HG02938 (cell line): ENCODE results near the gene ZNF577.
"Not testable (repeated sequence)": the region's sequence is repeated elsewhere in the genome, so short reads cannot be mapped to it uniquely, and the experiment has no call there.

ENCODE experiments used
- ATAC-seq: cut with Tn5 transposase; IDR thresholded peaks from one replicate; pipeline ENCODE4 v1.9.1; 2021; ENCODE audit warnings: mild to moderate bottlenecking, moderate library complexity; ENCODE audit not compliant: unreplicated experiment

The ZNF577 gene

DNA sequence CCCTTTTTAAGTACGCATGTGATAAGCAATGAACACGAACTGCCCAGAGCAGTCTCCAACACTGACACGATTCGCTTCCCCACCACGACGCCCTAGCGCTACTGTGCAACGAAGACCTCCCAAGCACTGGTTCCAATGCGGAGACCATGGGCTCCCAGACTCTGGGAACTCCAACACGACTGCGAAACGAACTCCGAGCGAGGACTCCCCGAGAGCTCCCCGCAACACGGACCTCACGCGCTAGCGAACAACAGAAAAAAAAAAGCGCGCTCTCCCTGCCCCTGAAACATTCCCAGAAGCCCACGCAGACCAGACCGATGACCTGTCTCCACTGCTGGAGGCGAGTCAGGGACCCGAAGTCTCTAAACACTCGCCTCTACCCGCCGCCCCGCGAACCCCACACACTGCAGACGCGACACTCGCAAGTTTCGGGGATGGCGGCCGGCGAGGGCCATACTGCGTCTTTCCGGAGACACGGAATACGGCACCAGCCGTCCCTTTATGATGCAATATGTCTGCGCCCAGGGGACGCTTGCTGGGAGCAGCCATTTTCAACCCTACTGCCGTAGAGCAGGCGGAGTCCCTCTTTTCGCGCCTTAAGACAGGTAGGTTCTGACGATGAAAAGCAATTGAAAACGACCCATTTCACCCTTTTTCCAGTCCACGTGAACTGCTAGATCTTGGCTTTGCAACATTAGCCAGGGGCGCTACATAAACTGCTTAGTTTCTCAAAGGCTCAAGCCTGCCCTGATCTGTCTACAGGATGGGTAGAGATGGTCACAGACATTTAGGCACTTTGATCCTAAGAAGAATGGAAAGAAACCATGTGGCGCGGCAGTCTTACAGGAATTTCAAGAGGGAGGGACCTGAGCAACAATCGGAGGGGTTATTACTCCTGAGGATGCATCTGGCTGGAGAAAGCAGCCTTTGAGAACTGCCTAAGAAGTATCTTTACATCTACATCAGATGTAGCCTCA lies at the start of gene ZNF577:
Gene ZNF577, minus strand, starts transcription at position 430 of the 977 bp plus-strand sequence. CDS start 7,569 bp downstream, outside the sequence.
- ATAC-seq = no peak

- ATAC-seq = no peak
Measured at GRCh38 chr19:51931921-51932320, 44.2 kb upstream of the ZNF577 start.

- no peak for ATAC-seq
Measured at GRCh38 chr19:51927859-51928258, 40.1 kb upstream of the ZNF577 start.

GRCh38 chr19:51926784-51927741 lies 39.3 kb upstream of the ZNF577 start, which contains the start of gene ZNF613:
TSS of gene ZNF613 (plus strand) at chr19:51927472. CDS start at chr19:51936221, 8,749 bp downstream.
- ATAC-seq = no peak

- ATAC-seq = no peak
Measured at GRCh38 chr19:51926426-51926783, 38.7 kb upstream of the ZNF577 start.

DNA sequence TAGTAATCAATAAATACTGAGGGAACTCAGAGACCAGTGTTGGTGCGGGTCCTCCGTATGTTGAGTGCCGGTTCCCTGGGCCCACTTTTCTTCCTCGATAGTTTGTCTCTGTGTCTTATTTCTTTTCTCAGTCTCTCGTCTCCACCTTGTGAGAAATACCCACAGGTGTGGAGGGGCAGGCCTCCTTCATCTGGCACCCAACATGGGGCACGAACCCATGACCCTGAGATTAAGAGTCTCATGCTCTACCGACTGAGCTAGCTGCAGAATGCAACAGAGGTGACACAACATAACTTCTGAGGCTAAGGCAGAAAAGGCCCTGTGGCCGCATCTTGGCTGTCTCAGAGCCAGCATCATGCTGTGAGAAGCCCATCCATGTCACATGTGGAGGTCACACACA lies 34.2 kb upstream of the ZNF577 start:
- ATAC-seq = no peak

- ATAC-seq = no peak
Measured at GRCh38 chr19:51919606-51920005, 31.9 kb upstream of the ZNF577 start.

- no peak for ATAC-seq
Measured at GRCh38 chr19:51916167-51916566, 28.4 kb upstream of the ZNF577 start.

DNA sequence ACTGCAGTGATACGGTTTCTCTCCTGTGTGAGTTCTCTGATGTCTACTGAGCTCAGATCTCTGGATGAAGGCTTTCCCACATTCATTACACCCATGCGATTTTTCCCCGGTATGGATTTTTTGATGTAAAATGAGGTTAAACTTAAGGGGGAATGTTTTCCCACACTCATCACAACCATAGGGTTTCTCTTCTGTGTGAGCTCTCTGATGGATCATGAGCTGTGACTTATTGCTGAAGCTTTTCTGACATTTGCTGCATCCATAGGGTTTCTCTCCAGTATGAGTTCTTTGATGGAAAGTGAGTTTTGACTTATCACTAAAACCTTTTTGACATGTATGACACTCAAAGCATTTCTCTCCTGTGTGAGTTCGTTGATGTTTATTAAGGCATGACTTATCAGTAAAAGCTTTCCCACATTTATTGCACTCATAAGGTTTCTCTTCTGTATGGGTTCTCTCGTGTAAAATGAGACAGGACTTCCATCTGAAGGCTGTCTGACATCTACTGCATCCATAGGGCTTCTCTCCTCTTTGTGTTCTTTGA lies 27.6 kb upstream of the ZNF577 start:
- ATAC-seq = no peak

DNA sequence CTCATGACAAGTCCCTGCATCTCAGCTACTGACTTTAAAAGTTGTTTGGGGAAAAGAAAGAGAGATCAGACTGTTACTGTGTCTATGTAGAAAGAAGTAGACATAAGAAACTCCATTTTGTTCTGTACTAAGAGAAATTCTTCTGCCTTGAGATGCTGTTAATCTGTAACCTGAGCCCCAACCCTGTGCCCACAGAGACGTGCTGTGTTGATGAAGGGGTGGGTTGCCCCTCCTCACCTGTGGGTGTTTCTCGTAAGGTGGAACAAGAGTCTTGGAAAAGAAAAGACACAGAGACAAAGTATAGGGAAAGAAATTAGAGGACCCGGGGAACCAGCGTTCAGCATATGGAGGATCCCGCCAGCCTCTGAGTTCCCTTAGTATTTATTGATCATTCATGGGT lies 20.2 kb upstream of the ZNF577 start:
- not testable (repeated sequence) for ATAC-seq

DNA sequence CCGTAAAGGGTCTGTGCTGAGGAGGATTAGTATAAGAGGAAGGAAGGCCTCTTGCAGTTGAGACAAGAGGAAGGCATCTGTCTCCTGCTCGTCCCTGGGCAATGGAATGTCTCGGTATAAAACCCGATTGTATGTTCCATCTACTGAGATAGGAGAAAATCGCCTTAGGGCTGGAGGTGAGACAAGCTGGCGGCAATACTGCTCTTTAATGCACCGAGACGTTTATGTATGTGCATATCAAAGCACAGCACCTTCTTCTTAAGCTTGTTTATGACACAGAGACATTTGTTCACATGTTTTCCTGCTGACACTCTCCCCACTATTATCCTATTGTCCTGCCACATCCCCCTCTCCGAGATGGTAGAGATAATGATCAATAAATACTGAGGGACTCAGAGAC lies 18.4 kb upstream of the ZNF577 start:
- not testable (repeated sequence) for ATAC-seq

GRCh38 chr19:51905639-51906038 lies 17.9 kb upstream of the ZNF577 start:
- not testable (repeated sequence) for ATAC-seq

DNA sequence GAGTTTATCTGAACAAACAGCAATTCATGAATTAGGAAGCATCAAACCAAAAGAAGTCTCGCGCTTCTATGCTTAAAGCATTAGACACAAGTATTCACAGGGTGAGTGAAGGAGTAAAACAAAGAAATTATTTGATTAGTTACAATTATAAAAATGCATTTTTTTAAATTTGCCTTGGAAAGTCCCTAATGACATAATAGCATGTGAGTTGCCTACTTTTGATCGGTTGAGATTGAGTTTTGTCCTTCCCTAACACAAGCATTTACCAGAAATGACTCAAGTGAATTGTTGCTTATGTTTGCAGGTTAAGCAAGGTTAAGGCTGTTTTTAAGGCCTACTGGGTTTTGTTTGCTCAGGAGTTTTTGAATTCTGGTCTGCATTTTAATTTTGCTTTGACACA lies 17.5 kb upstream of the ZNF577 start:
- ATAC-seq = no peak

- ATAC-seq = no peak
Measured at GRCh38 chr19:51904331-51905165, 16.8 kb upstream of the ZNF577 start, which contains the start of gene ZNF649. TSS of gene ZNF649 (minus strand) at chr19:51905017. CDS start at chr19:51900107, 4,910 bp downstream.

DNA sequence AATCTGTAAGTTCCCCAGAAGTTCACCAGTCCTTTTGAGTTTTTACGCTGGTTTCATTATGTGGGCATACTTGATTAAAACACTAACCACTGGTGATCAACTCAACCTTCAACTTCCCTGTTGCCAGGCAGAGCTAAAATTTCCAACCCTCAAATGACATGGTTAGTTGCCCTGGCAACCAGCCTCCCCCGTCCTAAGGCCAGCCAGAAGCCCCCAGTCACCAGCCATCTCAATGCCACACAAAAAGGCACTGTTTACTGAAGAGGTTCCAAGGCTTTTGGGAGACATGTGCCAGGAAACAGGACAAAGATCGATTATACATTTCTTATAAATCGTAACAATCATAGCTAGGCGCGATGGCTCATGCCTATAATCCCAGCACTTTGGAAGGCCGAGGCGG lies 15.4 kb upstream of the ZNF577 start:
- no peak for ATAC-seq

GRCh38 chr19:51901860-51902259 lies 14.1 kb upstream of the ZNF577 start:
- ATAC-seq = no peak

DNA sequence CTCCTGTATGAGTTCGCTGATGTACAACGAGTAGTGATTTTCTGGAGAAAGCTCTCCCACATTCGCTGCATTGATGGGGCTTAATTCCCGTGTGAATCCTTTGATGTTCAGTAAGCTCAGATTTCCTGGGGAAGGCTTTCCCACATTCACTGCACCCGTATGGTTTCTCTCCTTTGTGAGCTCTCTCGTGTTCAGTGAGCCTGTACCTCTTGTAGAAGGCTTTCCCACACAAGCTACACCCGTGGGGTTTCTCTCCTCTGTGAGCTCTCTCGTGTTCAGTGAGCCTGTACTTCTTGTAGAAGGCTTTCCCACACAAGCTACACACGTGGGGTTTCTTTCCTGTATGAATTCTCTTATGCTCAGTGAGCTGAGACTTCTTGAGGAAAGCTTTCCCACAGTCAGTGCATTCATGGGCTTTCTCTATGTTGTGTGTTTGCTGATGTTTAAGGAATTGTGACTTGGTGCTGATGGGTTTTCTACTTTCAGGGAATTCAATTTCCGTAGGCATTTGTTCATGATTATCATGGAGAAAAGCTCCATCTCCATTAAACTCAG lies 3.5 kb upstream of the ZNF577 start:
- ATAC-seq = no peak

DNA sequence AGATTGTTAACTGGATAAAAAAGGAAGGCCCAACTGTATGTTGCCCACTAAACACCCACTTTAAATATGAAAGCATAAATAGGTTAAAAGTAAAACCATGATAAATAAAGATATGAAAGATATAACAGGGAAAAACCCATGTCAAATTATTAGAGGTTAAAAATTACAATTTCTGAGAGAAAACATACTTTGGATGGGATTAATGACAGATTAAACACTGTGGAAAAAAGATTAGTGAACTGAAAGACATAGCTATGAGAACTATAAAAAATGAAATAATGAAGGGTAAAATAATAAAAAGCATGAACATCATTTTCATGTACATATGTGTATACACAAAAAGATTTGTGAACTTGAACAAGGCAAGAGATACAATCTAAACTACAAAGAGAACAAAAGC lies 2.2 kb upstream of the ZNF577 start:
- no peak for ATAC-seq

DNA sequence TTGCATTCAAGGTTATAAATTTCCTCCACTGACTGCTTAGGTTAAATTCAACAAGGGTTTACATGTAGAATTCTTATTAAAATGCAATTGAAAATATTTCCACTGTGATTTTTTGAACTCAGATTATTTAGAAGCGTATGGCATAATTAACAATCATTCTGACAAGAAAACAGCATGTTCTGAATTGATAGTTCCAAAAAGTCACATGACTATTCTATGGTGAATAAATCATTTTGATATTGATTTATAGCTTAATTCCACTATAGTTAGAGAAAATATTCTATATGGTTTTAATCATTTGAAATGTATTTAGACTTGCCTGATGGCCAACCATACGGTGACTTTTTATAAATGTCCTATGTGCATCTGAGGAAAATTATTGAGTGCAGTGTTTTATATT lies 3.0 kb downstream of the ZNF577 start:
- no peak for ATAC-seq

DNA sequence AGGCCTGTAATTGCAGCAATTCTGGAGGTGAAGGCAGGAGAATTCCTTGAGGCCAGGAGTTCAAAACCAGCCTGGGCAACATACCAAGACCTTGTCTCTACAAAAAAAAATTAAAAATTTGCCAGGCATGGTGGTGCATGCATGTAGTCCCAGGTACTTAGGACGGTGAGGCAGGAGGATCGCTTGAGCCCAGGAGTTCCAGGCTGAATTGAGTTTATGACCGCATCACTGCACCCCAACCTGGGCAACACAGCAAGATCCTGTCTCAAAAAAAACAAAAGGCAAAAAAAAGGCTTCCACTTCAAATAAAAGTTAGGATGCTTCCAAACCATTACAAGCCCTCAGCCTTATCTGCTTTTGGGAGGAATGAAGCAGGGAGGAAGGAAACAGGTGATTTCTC lies 5.2 kb downstream of the ZNF577 start:
- no peak for ATAC-seq
